Heart right ventricle (tissue), 16 donors: Measurements from ENCODE around the gene PMS2. TPM values are rescaled to one million over a fixed set of nuclear protein-coding genes. Genes with fewer than 3 reads are reported as not detected.
A peak's percentile ranks its signal among the peaks of the same experiment; 100 is the strongest.
"Not testable (repeated sequence)": the region's sequence is repeated elsewhere in the genome, so short reads cannot be mapped to it uniquely, and the experiment has no call there.

Experiments
- ATAC-seq, 8 donors: fragments of 200-7000 bp; cut with Tn5 transposase; one replicate each; pipeline ENCODE4 v1.9.1; 2020; ENCODE audit warnings: mild to moderate bottlenecking in 8 of 8, moderate library complexity in 8 of 8, moderate number of reproducible peaks in 1 of 8
- DNase-seq, 2 donors: peaks; one replicate each; pipeline ENCODE4 v3.0.0-alpha.2; 2020
- H3K27ac ChIP-seq, 10 donors: fragments of 200-600 bp; sonication (generic) in 2 of 10; one replicate each; pipeline versions ENCODE4 v1.5.0 to v1.8.0; 2020 to 2022; ENCODE audit warnings: mild to moderate bottlenecking in 3 of 10
- H3K27me3 ChIP-seq, 7 donors: fragments of 200-600 bp; one replicate each; pipeline ENCODE4 v1.8.0; 2021 to 2022; ENCODE audit warnings: mild to moderate bottlenecking in 2 of 7
- H3K36me3 ChIP-seq, 9 donors: fragments of 200-600 bp; sonication (generic) in 1 of 9; one replicate each; pipeline versions ENCODE4 v1.5.0 to v1.8.0; 2020 to 2022; ENCODE audit warnings: mild to moderate bottlenecking in 2 of 9
- H3K4me1 ChIP-seq, 9 donors: fragments of 200-600 bp; sonication (generic) in 1 of 9; one replicate each; pipeline versions ENCODE4 v1.5.0 to v1.8.0; 2020 to 2022; ENCODE audit warnings: mild to moderate bottlenecking in 4 of 9
- H3K4me3 ChIP-seq, 10 donors: fragments of 200-600 bp; sonication (generic) in 2 of 10; one replicate each; pipeline versions ENCODE4 v1.5.0 to v1.8.0; 2020 to 2022; ENCODE audit warnings: mild to moderate bottlenecking in 7 of 10, moderate library complexity in 2 of 10
- H3K9me3 ChIP-seq, 11 donors: fragments of 200-600 bp in 10 of 11; sonication (generic) in 2 of 11; one replicate each; pipeline versions ENCODE4 v1.5.0 to v1.8.0; 2013 to 2022; ENCODE audit warnings: mild to moderate bottlenecking in 2 of 11, control low read depth in 1 of 11, moderate library complexity in 1 of 11
- WGBS, 2 donors: extraction: QIAGEN DNeasy Blood & Tissue Kit; methylation state at CpG; one replicate each; pipeline ENCODE4 v1.1.7; 2013; ENCODE audit warnings: inconsistent platforms in 1 of 2; 5-methylcytosine and 5-hydroxymethylcytosine counted together
- intact Hi-C, 10 donors: fragments of 100-400 bp; cut with DNase I; formaldehyde crosslinking; loops; one replicate each; pipeline versions ENCODE4 v1.11.1 to v1.14.2; 2022
- polyA plus RNA-seq, 2 donors: library from polyadenylated mRNA; stranded (reverse); fragments of 200-250 nt; gene quantifications; one replicate each; pipeline ENCODE4 v1.2.3, GENCODE V29; 2013
- total RNA-seq, 10 donors: library from RNA; stranded (reverse); fragmentation: NEBNext Ultra II Directional in 3 of 10; extraction: Animal tissue kit (Norgen Biotek cat#: 25700) in 3 of 10; gene quantifications; one replicate each; pipeline versions ENCODE4 v1.2.1 to v1.2.4, GENCODE V29; 2021 to 2023
- TF ChIP-seq, protein P1 (sequence below), 9 donors: fragments of 200-600 bp; sonication (generic) in 2 of 9; IDR thresholded peaks; one replicate each; pipeline versions ENCODE4 v1.5.0 to v1.8.0; 2021 to 2022; ENCODE audit warnings: antibody characterized with exemption in 9 of 9, mild to moderate bottlenecking in 5 of 9, moderate library complexity in 1 of 9
- donor health status: Arrhythmogenic right ventricular cardiomyopathy.
- donor health status: ischemic (EF 13 %, LVEDD 7.1; RV severe dilation, severe dysfunction).
- donor health status: healthy with polysubstance abuse.
- donor health status: DM: no; HTN: yes; CAD: no.
- donor health status: DM: no; HTN: no; CAD: no.
- donor health status: ischemic (EF 25% LVEDD 6.9; RV normal size, moderate dysfunction).
- donor health status: ischemic (EF 25% LVEDD 5.7; RV mildly dilated, moderate dysfunction).
- donor health status: healthy.
- donor health status: DM: yes; HTN: yes; CAD: no.
- donor health status: Ischemic cardiomyopathy.
- donor health status: ischemic (EF 35%, LVEDD 5.7; RV mildly dilated, moderate dysfunction).
- donor health status: nonischemic (EF 11% LVEDD 7.7; RV severe dilation, severe dysfunction).
- donor health status: DM: yes; HTN: yes; CAD: no.
- donor health status: PGD.
- donor health status: ischemic (EF 29% LVEDD 5.4; RV normal size, mild dysfunction).
- donor health status: nonischemic (EF 23%, LVEDD 6.1; RV moderate dilation, normal function).

The PMS2 gene
- total and polyA plus RNA-seq, 12 donors, result 2.9 to 8.9 (median 6.6) TPM

DNA sequence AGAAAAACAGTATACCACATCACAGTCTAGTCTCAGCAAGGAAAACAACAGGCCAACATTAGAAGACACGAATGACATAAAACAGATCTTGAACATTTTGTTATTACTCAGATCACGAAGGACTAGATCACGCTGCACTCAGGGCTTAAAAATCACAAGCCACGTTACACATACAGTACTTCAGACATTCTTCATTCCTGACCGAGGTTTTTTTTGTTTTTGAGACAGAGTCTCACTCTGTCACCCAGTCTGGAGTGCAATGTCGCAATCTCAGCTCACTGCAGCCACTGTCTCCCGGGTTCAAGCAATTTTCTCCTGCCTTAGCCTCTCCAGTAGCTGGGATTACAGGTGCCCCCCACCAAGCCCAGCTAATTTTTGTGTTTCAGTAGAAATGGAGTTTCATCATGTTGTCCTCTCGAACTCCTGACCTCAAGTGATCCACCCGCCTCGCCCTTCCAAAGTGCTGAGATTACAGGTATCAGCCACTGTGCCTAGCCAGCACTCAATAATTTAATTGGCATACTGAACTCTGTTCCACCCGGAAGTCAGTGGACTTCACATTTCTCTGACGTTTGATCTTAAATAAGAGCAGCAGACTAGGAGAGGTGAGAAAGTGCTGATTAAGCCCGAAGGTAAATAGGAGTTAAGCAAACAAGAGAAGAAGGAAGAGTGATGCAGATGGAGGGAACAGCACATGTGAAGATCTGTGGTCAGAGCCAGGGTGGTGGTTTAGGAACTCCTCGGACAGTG, 3.7 kb upstream of the PMS2 start:
- peak in 1 of 8 donors; percentile 21 for ATAC-seq
- H3K4me3 ChIP-seq, result no peak overlapping the region
- TF ChIP-seq, protein P1, sequence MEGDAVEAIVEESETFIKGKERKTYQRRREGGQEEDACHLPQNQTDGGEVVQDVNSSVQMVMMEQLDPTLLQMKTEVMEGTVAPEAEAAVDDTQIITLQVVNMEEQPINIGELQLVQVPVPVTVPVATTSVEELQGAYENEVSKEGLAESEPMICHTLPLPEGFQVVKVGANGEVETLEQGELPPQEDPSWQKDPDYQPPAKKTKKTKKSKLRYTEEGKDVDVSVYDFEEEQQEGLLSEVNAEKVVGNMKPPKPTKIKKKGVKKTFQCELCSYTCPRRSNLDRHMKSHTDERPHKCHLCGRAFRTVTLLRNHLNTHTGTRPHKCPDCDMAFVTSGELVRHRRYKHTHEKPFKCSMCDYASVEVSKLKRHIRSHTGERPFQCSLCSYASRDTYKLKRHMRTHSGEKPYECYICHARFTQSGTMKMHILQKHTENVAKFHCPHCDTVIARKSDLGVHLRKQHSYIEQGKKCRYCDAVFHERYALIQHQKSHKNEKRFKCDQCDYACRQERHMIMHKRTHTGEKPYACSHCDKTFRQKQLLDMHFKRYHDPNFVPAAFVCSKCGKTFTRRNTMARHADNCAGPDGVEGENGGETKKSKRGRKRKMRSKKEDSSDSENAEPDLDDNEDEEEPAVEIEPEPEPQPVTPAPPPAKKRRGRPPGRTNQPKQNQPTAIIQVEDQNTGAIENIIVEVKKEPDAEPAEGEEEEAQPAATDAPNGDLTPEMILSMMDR (IDR thresholded peaks at IDR 0.05), result no peak
- H3K9me3 ChIP-seq, result no peaks in the 10 kb centered on the region
- DNase-seq, result no peak
- peaks cover 0 to 63% (median 24%) of the 10 kb centered on the region in 9 donors for H3K36me3 ChIP-seq
- peak overlapping the region in 3 of 10 donors; percentile 15 to 95 (median 56) for H3K27ac ChIP-seq
- peaks cover 5 to 64% (median 43%) of the 10 kb centered on the region in 9 donors for H3K4me1 ChIP-seq
- 60 to 65% methylated on average over 14 of the region's 14 CpGs for WGBS, 2 donors
- intact Hi-C loops, result loop anchor here in 1 of 10 donors (10.0 kb wide), 1 partner anchor 312 kb away; no protein-coding TSS in a partner anchor
- H3K27me3 ChIP-seq, result no peaks in the 10 kb centered on the region

DNA sequence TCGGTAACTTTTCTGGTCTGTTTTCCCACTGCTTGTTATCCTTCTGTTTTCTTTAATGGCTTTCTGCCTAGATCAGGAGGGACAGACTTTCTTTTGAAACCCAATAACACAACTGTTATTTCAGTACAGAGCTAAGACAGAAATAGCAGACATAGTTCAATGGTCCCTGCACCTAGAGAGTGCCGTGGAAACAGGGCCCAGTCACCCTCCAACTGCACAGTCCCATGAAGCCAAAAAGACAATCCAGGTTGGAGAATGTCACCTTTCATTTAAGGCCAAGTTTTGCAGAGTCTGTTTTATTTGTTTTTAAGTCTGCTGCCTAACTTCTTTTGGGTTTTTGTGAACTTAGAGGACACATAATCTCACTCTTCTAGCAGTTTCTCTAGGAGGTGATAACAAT, 2.7 kb upstream of the PMS2 start:
- ATAC-seq (no peak), DNase-seq (no peak)
- Histone ChIP-seq H3K27me3 (no peaks in the 10 kb centered on the region), H3K9me3 (no peaks in the 10 kb centered on the region), H3K27ac (peak overlapping the region in 5 of 10 donors; percentile 24 to 95 (median 40)), H3K4me3 (no peak overlapping the region), H3K36me3 (peaks cover 0 to 54% (median 17%) of the 10 kb centered on the region in 9 donors), H3K4me1 (peaks cover 5 to 64% (median 43%) of the 10 kb centered on the region in 9 donors)
- 58 to 72% methylated on average over 2 of the region's 2 CpGs for WGBS, 2 donors
- TF ChIP-seq, protein P1 (IDR thresholded peaks at IDR 0.05), result no peak
- intact Hi-C loops, result loop anchor here in 1 of 10 donors (10.0 kb wide), 1 partner anchor 313 kb away; no protein-coding TSS in a partner anchor

DNA sequence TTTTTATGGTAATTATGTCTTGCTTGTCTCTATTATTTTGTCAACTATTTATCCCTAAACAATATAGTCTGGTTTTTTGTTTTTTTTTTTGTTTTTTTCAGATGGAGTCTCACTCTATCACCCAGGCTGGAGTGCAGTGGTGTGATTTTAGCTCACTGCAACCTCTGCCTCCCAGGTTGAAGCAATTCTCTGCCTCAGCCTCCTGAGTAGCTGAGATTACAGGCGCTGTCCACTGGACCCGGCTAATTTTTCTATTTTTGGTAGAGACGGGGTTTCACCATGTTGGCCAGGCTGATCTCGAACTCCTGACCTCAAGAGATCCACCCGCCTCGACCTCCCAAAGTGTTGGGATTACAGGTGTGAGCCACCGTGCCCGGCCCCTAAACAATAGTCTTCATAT, 1.5 kb upstream of the PMS2 start:
- 71 to 90% methylated on average over 8 of the region's 8 CpGs for WGBS, 2 donors
- not testable (repeated sequence) for DNase-seq, ATAC-seq, H3K27me3 ChIP-seq, H3K9me3 ChIP-seq
- peaks cover 5 to 54% (median 35%) of the 10 kb centered on the region in 9 donors for H3K4me1 ChIP-seq
- intact Hi-C loops, result loop anchor here in 1 of 10 donors (10.0 kb wide), 1 partner anchor 314 kb away; no protein-coding TSS in a partner anchor
- peak overlapping the region in 4 of 10 donors; percentile 68 to 95 (median 84) for H3K4me3 ChIP-seq
- peak overlapping the region in 6 of 10 donors; percentile 88 to 98 (median 93) for H3K27ac ChIP-seq
- peaks cover 0 to 54% (median 6%) of the 10 kb centered on the region in 9 donors for H3K36me3 ChIP-seq

DNA sequence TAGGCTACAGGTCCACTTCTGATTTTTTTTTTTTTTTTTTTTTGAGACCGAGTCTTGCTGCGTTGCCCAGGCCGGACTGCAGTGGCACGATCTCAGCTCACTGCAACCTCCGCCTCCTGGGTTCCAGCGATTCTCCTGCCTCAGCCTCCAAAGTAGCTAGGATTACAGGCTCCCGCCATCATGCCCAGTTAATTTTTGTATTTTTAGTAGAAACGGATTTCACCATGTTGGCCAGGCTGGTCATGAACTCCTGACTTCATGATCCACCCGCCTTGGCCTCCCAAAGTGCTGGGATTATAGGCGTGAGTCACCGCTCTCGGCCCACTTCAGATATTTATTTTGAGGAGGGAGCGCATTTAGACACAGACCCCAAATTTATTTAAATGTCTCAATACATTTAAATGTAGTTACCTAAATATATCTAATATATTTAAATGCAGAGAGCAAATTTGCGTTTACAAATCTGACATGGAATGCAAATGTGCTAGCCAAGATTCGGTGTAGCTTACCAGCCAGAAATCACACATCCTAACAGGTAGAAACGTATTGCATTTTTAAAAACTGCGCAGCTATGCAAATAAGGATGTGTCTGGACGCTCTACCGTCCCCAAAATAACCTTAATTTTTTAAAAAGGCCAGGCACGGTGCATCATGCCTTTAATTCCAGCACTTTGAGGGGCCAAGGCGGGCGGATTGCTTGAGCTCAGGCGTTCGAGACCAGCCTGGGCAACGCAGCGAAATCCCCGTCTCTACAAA, 836 bp downstream of the PMS2 start:
- not testable (repeated sequence) for DNase-seq, ATAC-seq, H3K27me3 ChIP-seq, H3K9me3 ChIP-seq
- Histone ChIP-seq H3K27ac (peak overlapping the region in 9 of 10 donors; percentile 88 to 98 (median 93)), H3K4me3 (peak overlapping the region; percentile 53 to 95 (median 73)), H3K36me3 (peaks cover 0 to 59% (median 6%) of the 10 kb centered on the region in 9 donors), H3K4me1 (peaks cover 5 to 49% (median 32%) of the 10 kb centered on the region in 9 donors)
- 50 to 51% methylated on average over 27 of the region's 27 CpGs for WGBS, 2 donors
- intact Hi-C loops, result loop anchor here in 2 of 10 donors (10.0 kb wide), 1 partner anchor 427 kb away; no protein-coding TSS in a partner anchor

DNA sequence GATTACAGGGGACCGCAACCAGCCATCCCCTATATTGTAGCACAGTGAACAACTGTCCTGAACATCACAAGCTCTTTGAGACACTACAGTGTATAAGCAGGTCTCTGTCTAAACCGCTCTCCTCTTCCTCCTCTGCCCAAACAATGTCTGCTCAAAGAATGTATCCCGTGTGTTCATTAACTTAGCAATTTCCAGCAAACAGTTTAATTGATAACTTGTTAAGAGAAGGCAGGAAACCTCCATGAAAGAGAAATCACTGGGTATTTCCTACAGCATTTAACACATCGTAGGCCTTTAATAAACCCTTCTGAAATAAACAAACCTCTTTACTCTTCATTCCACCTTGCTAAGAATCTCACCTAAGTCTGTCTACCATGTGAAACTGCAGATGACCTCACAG, 1.5 kb downstream of the PMS2 start:
- ATAC-seq (no peak), DNase-seq (no peak)
- Histone ChIP-seq H3K27me3 (no peaks in the 10 kb centered on the region), H3K4me3 (no peak overlapping the region), H3K4me1 (peaks cover 5 to 46% (median 26%) of the 10 kb centered on the region in 9 donors), H3K36me3 (peaks cover 0 to 59% (median 12%) of the 10 kb centered on the region in 9 donors), H3K9me3 (no peaks in the 10 kb centered on the region), H3K27ac (no peak overlapping the region)
- WGBS, 2 donors, result 69 to 92% methylated on average over 4 of the region's 4 CpGs
- intact Hi-C loops, result loop anchor here in 2 of 10 donors (10.0 kb wide), 1 partner anchor 427 kb away; no protein-coding TSS in a partner anchor
- TF ChIP-seq, protein P1 (IDR thresholded peaks at IDR 0.05), result no peak
